PFSK-1 (cell line): ENCODE results near the gene SIGLEC1.

Experiments
- POLR2AphosphoS5 ChIP-seq: IDR thresholded peaks from 2 replicates; pipeline ENCODE4 v1.6.1; 2012; ENCODE audit warnings: low read depth, mild to moderate bottlenecking, control low read depth, low read length, moderate library complexity
- SIN3A ChIP-seq: IDR thresholded peaks from 2 replicates; pipeline ENCODE4 v1.6.1; 2012; ENCODE audit warnings: mild to moderate bottlenecking, low read length, moderate library complexity, borderline replicate concordance; ENCODE audit not compliant: insufficient read depth
- TAF1 ChIP-seq: IDR thresholded peaks from 2 replicates; pipeline ENCODE4 v1.6.1; 2012; ENCODE audit warnings: low read length, control low read depth, borderline replicate concordance; ENCODE audit not compliant: insufficient read depth

GRCh38 chr20:3692706-3693294 is 19.6 kb downstream of the SIGLEC1 start:
- TF ChIP-seq POLR2AphosphoS5 (no peak), SIN3A (no peak), TAF1 (no peak)
